SJSA1 (cell line): ENCODE data around the gene GNAZ. TPM values are rescaled to one million over a fixed set of nuclear protein-coding genes. Genes with fewer than 3 reads are reported as not detected.
"Not testable (repeated sequence)": the region's sequence is repeated elsewhere in the genome, so short reads cannot be mapped to it uniquely, and the experiment has no call there.

Experiments used
- DNase-seq, 2 experiments: peaks; one replicate each; pipeline ENCODE4 v3.0.0-alpha.2; 2015 to 2020; ENCODE audit warnings: low spot score in 2 of 2, low read depth in 1 of 2
- H3K27ac ChIP-seq: fragments of 250-450 bp; sonication (Bioruptor Pico); 2 replicates; pipeline ENCODE4 v1.5.1; 2020; ENCODE audit warnings: mild to moderate bottlenecking, moderate library complexity
- H3K27me3 ChIP-seq: fragments of 250-450 bp; sonication (Bioruptor Pico); replicated peaks from 2 replicates; pipeline ENCODE4 v1.5.1; 2020; ENCODE audit warnings: mild to moderate bottlenecking, moderate library complexity
- H3K36me3 ChIP-seq: fragments of 250-450 bp; sonication (Bioruptor Pico); 2 replicates; pipeline ENCODE4 v1.5.1; 2020; ENCODE audit warnings: mild to moderate bottlenecking
- H3K4me1 ChIP-seq: fragments of 250-450 bp; sonication (Bioruptor Pico); replicated peaks from 2 replicates; pipeline ENCODE4 v1.6.1; 2021; ENCODE audit warnings: mild to moderate bottlenecking
- H3K4me3 ChIP-seq: fragments of 250-450 bp; sonication (Bioruptor Pico); 2 replicates; pipeline ENCODE4 v1.5.1; 2020; ENCODE audit warnings: mild to moderate bottlenecking
- H3K9me3 ChIP-seq: fragments of 250-450 bp; sonication (Bioruptor Pico); replicated peaks from 2 replicates; pipeline ENCODE4 v1.5.1; 2020; ENCODE audit warnings: mild to moderate bottlenecking
- total RNA-seq: library from RNA; depleted of rRNA; stranded (reverse); fragments of >200 nt; shearing (Covaris generic); gene quantifications from 2 replicates; pipeline ENCODE4 v1.2.3, GENCODE V29; 2014

The GNAZ gene
- total RNA-seq, 1 experiment from 2014 or later: 82.5 TPM

DNA sequence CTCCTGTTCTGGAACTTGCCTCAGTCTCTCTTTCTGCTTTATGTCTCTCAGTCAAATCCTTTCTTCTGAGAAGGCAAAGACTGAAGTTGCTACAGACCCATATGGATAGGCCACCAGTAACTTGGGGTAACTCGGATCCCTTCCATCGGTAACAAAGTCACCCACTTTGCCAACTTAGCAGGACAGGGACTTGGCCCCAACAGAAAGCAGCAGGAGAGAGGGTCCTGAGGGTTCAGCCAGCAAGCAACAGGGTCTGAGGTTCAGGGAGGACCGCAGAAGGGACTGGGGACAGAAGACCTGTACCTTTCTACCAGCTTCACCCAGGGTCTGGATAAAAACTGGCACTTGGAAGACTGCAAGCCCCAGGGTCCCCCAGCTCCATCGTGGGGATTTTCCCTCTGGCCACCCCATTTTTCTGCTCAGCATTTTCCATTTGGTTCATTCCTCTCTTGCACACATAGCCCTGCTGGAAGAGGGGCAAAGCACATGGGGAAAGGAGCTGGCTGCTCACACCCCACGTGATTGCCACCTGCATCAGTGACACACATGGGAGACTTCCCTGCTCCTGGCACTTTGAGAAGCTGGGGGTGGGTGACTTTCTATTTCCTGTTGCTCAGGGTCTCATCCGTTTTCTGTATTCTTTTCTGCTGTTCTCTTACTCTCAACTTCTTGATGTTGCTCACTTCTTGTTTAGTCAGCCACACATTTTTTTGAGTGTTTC, 34.6 kb upstream of the GNAZ start:
- peaks cover 4% of the 10 kb centered on the region; the same call in 1 of the 2 replicates for H3K4me1 ChIP-seq
- no peak overlapping the region for H3K4me3 ChIP-seq
- H3K27ac ChIP-seq: no peak overlapping the region
- H3K36me3 ChIP-seq: no peaks in the 10 kb centered on the region
- no peak for DNase-seq
- no peaks in the 10 kb centered on the region for H3K9me3 ChIP-seq
- peaks cover 12% of the 10 kb centered on the region; the same call in 1 of the 2 replicates for H3K27me3 ChIP-seq

GRCh38 chr22:23036684-23037428, 33.5 kb upstream of the GNAZ start:
- Histone ChIP-seq H3K4me1 (peaks cover 8% of the 10 kb centered on the region), H3K4me3 (no peak overlapping the region), H3K27me3 (peaks cover 9% of the 10 kb centered on the region; the same call in 1 of the 2 replicates), H3K27ac (no peak overlapping the region), H3K9me3 (no peaks in the 10 kb centered on the region), H3K36me3 (no peaks in the 10 kb centered on the region)
- DNase-seq: peak in 1 of 2 experiments; percentile 11

GRCh38 chr22:23037429-23038333, 32.6 kb upstream of the GNAZ start:
- Histone ChIP-seq H3K27me3 (peaks cover 5% of the 10 kb centered on the region; the same call in 1 of the 2 replicates), H3K9me3 (no peaks in the 10 kb centered on the region), H3K27ac (no peak overlapping the region), H3K4me1 (peaks cover 10% of the 10 kb centered on the region), H3K4me3 (no peak overlapping the region), H3K36me3 (no peaks in the 10 kb centered on the region)
- DNase-seq: no peak

GRCh38 chr22:23038334-23038642, 32.0 kb upstream of the GNAZ start:
- no peaks in the 10 kb centered on the region for H3K9me3 ChIP-seq
- no peaks in the 10 kb centered on the region for H3K36me3 ChIP-seq
- H3K27me3 ChIP-seq: peaks cover 8% of the 10 kb centered on the region; the same call in 1 of the 2 replicates
- H3K27ac ChIP-seq: no peak overlapping the region
- DNase-seq: no peak
- peaks cover 10% of the 10 kb centered on the region for H3K4me1 ChIP-seq
- no peak overlapping the region for H3K4me3 ChIP-seq

DNA sequence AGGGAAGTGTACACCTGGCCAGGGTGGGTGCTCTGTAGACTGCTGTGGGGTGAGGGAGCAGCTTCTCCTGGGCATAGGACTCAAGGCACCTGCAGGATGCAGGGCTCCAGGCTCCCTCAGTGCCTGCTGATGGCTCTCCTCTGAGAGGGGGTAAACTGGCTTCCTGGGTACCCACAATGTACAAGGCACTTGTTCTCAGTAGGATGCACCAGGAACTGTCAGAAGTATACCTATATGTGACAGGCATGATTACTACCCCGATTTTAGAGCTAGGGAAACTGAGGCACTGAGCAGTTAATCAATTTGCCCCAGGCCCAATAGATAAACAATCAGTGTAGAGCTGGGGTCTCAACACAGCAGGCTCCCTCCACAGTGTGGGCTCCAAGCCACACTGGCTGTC, 31.4 kb upstream of the GNAZ start:
- H3K27ac ChIP-seq: no peak overlapping the region
- no peaks in the 10 kb centered on the region for H3K36me3 ChIP-seq
- DNase-seq: no peak
- H3K4me1 ChIP-seq: peaks cover 10% of the 10 kb centered on the region
- no peak overlapping the region for H3K4me3 ChIP-seq
- H3K9me3 ChIP-seq: no peaks in the 10 kb centered on the region
- H3K27me3 ChIP-seq: peaks cover 12% of the 10 kb centered on the region; the same call in 1 of the 2 replicates

DNA sequence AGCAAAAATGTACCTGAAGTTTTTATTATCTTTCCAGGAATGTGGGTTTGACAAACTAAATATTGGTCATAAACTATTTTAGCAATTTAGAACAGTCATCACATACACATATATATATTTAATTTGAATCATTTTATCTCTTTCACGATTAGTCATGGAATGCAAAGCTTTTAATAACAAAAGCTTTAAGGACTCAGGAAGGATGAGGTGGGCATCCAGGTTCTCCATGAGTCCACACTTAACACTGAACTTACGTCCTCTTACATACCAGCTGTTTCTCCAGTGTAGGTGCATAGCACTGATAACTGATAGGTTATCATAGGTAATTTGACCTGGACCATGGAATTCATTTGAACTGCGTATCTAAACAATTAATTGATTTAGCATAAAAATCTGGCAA, 28.1 kb upstream of the GNAZ start:
- H3K27ac ChIP-seq: no peak overlapping the region

DNA sequence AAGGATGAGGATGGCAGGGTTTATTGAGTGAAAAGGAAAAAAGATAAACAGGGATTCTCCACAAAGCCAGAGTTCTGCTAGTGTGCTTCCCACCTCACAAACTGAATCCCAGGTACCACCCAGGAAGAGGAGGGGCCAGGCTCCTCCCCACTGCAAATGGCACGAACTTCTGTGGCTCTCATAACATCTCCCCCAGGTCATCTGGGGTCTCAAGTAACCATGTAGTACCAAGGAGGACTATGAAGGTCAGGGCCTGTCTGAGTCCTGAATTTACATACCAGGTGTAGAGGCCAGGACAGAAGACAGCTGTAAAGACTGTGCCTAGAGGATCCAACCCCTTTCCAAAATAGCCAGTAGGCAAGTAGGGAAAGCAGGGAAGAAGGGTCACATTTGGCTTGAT, 25.7 kb upstream of the GNAZ start:
- Histone ChIP-seq H3K4me1 (peaks cover 6% of the 10 kb centered on the region; the same call in 1 of the 2 replicates), H3K27ac (no peak overlapping the region), H3K36me3 (no peaks in the 10 kb centered on the region), H3K4me3 (no peak overlapping the region), H3K27me3 (peaks cover 12% of the 10 kb centered on the region; the same call in 1 of the 2 replicates), H3K9me3 (no peaks in the 10 kb centered on the region)
- DNase-seq: no peak

More for the DNA sequence above, 28.1 kb upstream of the GNAZ start:
- Histone ChIP-seq H3K27me3 (peaks cover 12% of the 10 kb centered on the region; the same call in 1 of the 2 replicates), H3K4me3 (no peak overlapping the region), H3K4me1 (peaks cover 6% of the 10 kb centered on the region; the same call in 1 of the 2 replicates), H3K9me3 (no peaks in the 10 kb centered on the region), H3K36me3 (no peaks in the 10 kb centered on the region)
- DNase-seq: no peak

- H3K27ac ChIP-seq: no peak overlapping the region
- H3K4me1 ChIP-seq: peaks cover 6% of the 10 kb centered on the region; the same call in 1 of the 2 replicates
These were observed 24.9 kb upstream of the GNAZ start for GRCh38 chr22:23045461-23045860.

DNA sequence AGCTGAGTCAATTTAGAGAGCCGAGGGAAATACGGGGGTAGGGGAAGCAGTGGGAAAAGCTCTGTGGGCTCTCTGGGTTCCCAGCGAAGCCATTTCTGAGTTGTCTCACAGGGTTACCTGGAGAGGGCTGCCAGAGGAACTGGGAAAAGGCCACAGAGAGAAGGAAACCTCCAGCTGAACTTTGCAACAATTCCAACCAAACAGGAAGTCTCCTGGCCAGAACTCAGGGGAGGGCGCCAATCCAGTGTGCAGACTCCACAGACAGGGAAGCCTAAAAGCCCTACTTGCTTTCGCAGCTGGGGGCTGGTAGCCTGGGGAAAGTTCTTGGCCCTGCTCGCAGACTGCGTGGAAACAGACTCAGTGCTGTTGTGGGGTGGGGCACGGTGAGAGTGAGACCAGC, 23.1 kb upstream of the GNAZ start:
- Histone ChIP-seq H3K4me3 (no peak overlapping the region), H3K27ac (no peak overlapping the region), H3K4me1 (0 out of 2 replicates have a peak, but pooled peaks cover 2% of the 10 kb centered on the region), H3K36me3 (no peaks in the 10 kb centered on the region), H3K27me3 (peaks cover 7% of the 10 kb centered on the region; the same call in 1 of the 2 replicates), H3K9me3 (no peaks in the 10 kb centered on the region)
- no peak for DNase-seq

More at GRCh38 chr22:23045461-23045860, 24.9 kb upstream of the GNAZ start:
- Histone ChIP-seq H3K9me3 (no peaks in the 10 kb centered on the region), H3K27me3 (peaks cover 10% of the 10 kb centered on the region; the same call in 1 of the 2 replicates), H3K36me3 (no peaks in the 10 kb centered on the region), H3K4me3 (no peak overlapping the region)
- DNase-seq: no peak

- Histone ChIP-seq H3K36me3 (no peaks in the 10 kb centered on the region), H3K27me3 (peaks cover 7% of the 10 kb centered on the region; the same call in 1 of the 2 replicates), H3K4me3 (no peak overlapping the region), H3K4me1 (no peaks in the 10 kb centered on the region), H3K9me3 (no peaks in the 10 kb centered on the region), H3K27ac (no peak overlapping the region)
- DNase-seq: no peak
These were observed 22.6 kb upstream of the GNAZ start for GRCh38 chr22:23047742-23048141.

- H3K27ac ChIP-seq, DNase-seq, H3K9me3 ChIP-seq, H3K4me3 ChIP-seq, H3K4me1 ChIP-seq, H3K27me3 ChIP-seq, H3K36me3 ChIP-seq: not testable (repeated sequence)
These were observed 19.8 kb upstream of the GNAZ start for GRCh38 chr22:23050546-23050945.

- Histone ChIP-seq H3K4me1 (no peaks in the 10 kb centered on the region), H3K27me3 (no peaks in the 10 kb centered on the region), H3K4me3 (no peak overlapping the region), H3K27ac (no peak overlapping the region), H3K9me3 (0 out of 2 replicates have a peak, but pooled peaks cover 3% of the 10 kb centered on the region), H3K36me3 (no peaks in the 10 kb centered on the region)
- no peak for DNase-seq
These were observed 17.1 kb upstream of the GNAZ start for GRCh38 chr22:23053051-23053707.
